HG03558 (cell line): ENCODE results near the gene RPS6KC1.
"Not testable (repeated sequence)": the region's sequence is repeated elsewhere in the genome, so short reads cannot be mapped to it uniquely, and the experiment has no call there.

Source experiments
- ATAC-seq: cut with Tn5 transposase; IDR thresholded peaks from one replicate; pipeline ENCODE4 v1.9.1; 2021; ENCODE audit warnings: moderate number of reproducible peaks; ENCODE audit not compliant: unreplicated experiment; ENCODE audit errors: extremely low read depth

Gene RPS6KC1

GRCh38 chr1:213138391-213138790, 87.3 kb downstream of the RPS6KC1 start:
- ATAC-seq: no peak

DNA sequence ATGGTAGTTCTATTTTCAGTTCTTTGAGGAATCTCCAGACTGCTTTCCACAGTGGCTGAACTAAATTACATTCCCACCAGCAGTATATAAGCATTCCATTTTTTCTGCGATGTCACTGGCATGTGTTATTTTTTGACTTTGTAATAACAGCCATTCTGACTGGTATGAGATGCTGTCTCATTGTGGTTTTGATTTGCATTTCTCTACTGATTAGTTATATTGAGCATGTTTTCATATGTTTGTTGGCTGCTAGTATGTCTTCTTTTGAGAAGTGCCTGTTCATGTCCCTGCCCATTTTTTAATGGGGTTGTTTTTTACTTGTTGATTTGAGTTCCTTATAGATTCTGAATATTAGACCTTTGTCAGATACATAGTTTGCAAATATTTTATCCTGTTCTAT, 87.9 kb downstream of the RPS6KC1 start:
- no peak for ATAC-seq

- no peak for ATAC-seq
These were observed 97.9 kb downstream of the RPS6KC1 start for GRCh38 chr1:213148905-213149304.

DNA sequence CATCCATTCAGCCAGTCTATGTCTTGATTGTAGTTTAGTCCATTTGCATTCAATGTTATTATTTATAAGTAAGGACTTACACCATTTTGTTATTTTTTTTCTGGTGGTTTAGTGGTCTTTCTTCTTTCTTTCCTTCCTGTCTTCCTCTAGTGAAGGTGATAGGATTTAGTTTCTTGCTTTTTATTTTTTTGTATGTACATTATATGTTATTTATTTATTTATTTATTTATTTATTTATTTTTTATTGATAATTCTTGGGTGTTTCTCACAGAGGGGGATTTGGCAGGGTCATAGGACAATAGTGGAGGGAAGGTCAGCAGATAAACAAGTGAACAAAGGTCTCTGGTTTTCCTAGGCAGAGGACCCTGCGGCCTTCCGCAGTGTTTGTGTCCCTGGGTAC, 99.0 kb downstream of the RPS6KC1 start:
- ATAC-seq: not testable (repeated sequence)

DNA sequence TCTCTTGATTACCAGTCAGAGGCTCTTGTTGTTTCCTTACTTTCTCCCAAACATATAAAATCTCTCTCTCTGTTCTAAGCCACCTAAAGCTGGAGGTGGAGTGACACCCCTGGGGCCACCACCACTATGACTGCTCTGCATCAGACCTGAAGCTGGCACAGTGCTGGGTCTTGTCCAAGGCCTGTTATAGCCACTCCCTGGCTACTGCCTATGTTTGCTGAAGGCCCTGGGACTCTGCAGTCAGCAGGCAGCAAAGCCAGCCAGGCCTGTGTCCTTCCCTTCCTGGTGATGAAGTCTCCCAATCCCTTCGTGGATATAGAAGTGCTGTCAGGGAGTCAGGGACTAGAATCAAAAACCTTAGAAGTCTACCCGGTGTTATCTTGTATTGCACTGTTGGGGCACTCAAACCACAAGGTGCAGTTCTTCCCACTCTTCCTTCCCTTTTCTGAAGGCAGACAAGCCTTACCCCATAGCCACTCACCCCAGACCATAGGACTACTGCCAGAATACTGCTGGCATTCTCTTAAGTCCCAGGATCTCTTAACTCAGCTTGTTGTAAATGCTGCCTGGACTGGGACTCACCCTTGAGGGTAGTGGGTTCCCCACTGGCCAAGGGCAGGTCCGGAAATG, 103.1 kb downstream of the RPS6KC1 start:
- ATAC-seq: no peak

DNA sequence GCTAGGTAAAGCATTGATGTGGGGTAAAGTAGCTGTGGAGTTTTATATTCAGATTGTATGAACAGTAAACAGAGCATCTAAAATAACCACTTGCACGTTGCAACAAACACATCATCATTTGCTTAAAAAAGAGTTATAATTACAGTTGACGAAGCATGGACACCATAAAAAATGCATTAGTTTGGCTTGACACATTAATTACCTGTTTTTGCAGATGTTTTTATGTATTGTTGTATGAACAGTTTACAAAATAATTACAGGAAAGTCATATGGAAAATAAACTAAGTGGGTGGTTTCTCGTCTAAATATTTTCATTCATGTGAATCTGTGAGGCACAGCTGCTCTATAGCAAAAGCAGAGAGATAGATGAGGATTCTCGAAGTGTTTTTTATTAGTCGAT, 108.3 kb downstream of the RPS6KC1 start:
- ATAC-seq: no peak

GRCh38 chr1:213160442-213160841, 109.4 kb downstream of the RPS6KC1 start:
- ATAC-seq: not testable (repeated sequence)

DNA sequence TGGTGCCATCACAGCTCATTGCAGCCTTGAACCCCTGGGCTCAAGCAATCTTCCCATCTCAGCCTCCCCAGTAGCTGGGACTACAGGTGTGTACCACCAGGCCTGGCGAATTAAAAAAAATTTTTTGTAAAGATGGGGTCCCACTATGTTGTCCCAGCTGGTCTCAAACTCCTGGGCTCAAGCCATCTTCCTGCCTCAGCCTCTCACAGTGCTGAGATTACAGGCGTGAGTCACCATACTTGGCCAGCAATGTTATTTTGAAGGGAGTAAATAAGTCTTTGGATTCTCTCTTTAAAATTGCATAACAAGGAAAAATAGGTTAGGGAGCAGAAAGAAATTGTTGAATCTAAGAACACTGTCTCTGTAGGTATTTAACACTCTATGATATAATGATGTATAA, 111.3 kb downstream of the RPS6KC1 start:
- no peak for ATAC-seq

GRCh38 chr1:213162862-213163261, 111.8 kb downstream of the RPS6KC1 start:
- no peak for ATAC-seq

DNA sequence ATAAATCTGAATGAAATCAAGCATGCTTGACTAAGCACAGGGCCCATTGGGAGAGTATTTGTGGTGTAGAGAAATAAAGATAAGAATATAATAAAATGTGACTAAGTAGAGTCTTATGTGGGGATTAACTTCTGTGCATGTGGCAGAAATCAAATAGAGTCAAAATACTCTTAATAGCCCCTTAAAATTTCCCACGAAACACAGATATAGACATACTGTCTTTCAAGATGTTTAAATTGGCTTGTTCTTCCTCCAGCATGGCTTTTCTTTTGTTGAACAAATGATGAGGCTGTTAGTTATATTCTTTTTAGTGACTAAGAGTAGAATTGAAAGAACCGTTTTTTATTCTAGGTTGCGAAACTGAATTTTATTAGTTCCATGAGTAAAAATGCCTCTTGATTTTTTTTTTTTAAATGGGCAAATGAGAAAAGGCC, 112.3 kb downstream of the RPS6KC1 start:
- no peak for ATAC-seq

DNA sequence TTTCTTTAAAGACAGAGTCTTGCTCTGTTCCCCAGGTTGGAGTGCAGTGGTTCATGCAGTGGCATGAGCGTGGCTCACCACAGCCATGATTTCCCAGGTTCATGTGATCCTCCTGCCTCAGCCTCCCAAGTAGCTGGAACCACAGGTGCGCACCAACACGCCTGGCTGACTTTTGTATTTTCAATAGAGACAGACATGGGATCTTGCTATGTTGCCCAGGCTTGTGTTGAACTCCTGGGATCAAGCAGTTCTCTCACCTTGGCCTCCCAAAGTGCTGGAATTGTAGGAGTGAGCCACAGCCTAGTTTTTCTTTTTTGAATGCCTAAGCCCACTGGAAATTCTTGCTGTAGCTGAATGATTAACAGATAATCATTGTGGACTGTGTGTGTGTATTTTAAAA, 113.5 kb downstream of the RPS6KC1 start:
- ATAC-seq: no peak

GRCh38 chr1:213166852-213167251, 115.8 kb downstream of the RPS6KC1 start:
- no peak for ATAC-seq

- no peak for ATAC-seq
These were observed 120.7 kb downstream of the RPS6KC1 start for GRCh38 chr1:213171711-213172110.

DNA sequence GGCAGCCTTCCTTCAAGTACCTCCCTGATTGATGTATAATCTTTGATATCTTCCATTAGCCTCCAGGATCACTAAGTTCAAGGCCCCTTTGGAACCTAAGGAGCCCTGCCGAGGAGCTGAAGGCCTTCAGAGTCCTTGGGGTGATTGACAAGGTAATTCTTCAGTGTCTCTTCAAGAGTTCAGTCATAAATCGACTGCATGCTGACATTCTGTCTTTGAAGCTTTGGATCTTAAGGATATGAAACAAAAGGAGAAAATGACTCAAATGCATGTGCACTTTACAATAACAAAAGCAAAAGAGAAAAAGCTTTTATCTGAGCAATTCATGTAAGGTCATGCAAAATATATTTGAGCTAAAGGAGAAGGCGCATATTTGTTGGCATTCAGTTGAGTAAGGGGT, 125.3 kb downstream of the RPS6KC1 start:
- no peak for ATAC-seq

- no peak for ATAC-seq
These were observed 128.7 kb downstream of the RPS6KC1 start for GRCh38 chr1:213179784-213180183.

GRCh38 chr1:213180833-213181232, 129.8 kb downstream of the RPS6KC1 start:
- no peak for ATAC-seq

- no peak for ATAC-seq
These were observed 132.1 kb downstream of the RPS6KC1 start for GRCh38 chr1:213183036-213183672.

GRCh38 chr1:213186168-213186567, 135.1 kb downstream of the RPS6KC1 start:
- ATAC-seq: no peak

DNA sequence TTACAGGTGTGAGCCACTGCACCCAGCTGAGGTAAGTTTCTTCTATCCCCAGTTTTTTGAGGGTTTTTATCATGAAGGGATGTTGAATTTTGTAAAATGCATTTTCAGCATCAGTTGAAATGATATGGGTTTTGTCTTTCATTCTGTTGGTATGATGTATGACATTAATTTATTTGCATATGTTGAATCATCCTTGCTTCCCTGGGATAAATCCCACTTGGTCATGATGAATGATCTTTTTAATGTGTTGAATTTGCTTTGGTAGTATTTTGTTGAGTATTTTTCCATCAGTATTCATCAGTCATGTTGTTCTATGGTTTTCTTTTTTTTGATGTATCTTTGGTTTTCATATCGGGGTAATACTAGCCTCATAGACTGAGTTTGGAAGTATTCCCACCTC, 141.0 kb downstream of the RPS6KC1 start:
- ATAC-seq: no peak

DNA sequence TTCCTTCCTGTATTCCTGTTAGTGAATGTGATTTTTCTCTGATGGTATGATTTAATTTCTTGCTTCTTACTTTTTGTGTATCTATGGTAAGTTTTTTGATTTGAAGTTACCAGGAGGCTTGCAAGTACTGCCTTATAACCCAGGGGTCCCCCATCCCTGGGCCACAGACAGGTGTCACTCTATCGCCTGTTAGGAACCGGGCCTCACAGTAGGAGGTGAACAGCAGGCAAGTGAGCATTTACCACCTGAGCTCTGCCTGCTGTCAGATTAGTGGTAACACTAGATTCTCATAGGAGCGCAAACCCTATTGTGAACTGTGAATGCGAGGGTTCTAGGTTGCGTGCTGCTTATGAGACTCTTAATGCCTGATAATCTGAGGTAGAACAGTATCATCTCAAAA, 143.3 kb downstream of the RPS6KC1 start:
- ATAC-seq: no peak

DNA sequence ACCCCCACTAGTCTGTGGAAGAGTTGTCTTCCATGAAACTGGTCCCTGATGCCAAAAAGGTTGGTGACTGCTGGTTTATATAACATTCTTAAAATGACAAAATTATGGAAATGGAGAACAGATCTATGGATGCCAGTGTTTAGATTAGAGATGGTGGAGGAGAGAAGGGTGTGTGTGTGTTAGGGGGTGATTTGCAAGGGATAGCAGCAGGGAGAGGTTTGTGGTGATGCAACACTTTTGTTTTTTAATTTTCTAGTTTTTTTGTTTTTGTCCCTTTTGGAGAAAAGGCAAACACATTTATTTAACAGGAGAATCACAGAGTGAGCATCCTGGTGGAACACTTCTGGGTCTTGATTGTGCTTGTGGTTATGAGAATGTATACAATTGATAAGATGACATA, 143.8 kb downstream of the RPS6KC1 start:
- ATAC-seq: no peak
